Loucy (cell line): ENCODE measurements around the gene LDHA.
A peak's percentile ranks its signal among the peaks of the same experiment; 100 is the strongest.

Experiments used
- H2AFZ ChIP-seq: fragments of 200-600 bp; sonication (generic); 2 replicates; pipeline ENCODE4 v1.6.0; 2016; ENCODE audit warnings: antibody characterized with exemption, mild to moderate bottlenecking, low read length, moderate library complexity
- H3F3A ChIP-seq: fragments of 200-600 bp; 2 replicates; pipeline ENCODE4 v1.6.0; 2016; ENCODE audit warnings: antibody characterized with exemption, low read depth, mild to moderate bottlenecking
- H3K27me3 ChIP-seq: fragments of 200-600 bp; sonication (generic); 2 replicates; pipeline ENCODE4 v1.6.1; 2014; ENCODE audit warnings: low read length, mild to moderate bottlenecking; ENCODE audit not compliant: insufficient read depth, poor library complexity, severe bottlenecking
- H3K36me3 ChIP-seq: fragments of 200-600 bp; sonication (generic); 2 replicates; pipeline ENCODE4 v1.6.1; 2016; ENCODE audit warnings: low read length; ENCODE audit not compliant: insufficient read depth
- H3K4me1 ChIP-seq: fragments of 200-600 bp; sonication (generic); 2 replicates; pipeline ENCODE4 v1.5.1; 2014; ENCODE audit warnings: low read length, mild to moderate bottlenecking; ENCODE audit not compliant: insufficient read depth, poor library complexity, severe bottlenecking
- H3K4me2 ChIP-seq: fragments of 200-600 bp; sonication (generic); 2 replicates; pipeline ENCODE4 v1.6.0; 2014; ENCODE audit warnings: antibody characterized with exemption, low read length, low read depth, mild to moderate bottlenecking; ENCODE audit not compliant: poor library complexity, severe bottlenecking
- H3K4me3 ChIP-seq: fragments of 200-600 bp; sonication (generic); 2 replicates; pipeline ENCODE4 v1.5.1; 2014; ENCODE audit warnings: low read length, mild to moderate bottlenecking, mixed read lengths; ENCODE audit not compliant: poor library complexity, severe bottlenecking
- H3K79me2 ChIP-seq: fragments of 200-600 bp; sonication (generic); 2 replicates; pipeline ENCODE4 v1.6.1; 2014; ENCODE audit warnings: low read length; ENCODE audit not compliant: insufficient read depth
- H3K9ac ChIP-seq: fragments of 200-600 bp; sonication (generic); 2 replicates; pipeline ENCODE4 v1.6.0; 2014; ENCODE audit warnings: mild to moderate bottlenecking, low read depth, low read length, moderate library complexity; ENCODE audit not compliant: poor library complexity, severe bottlenecking
- H3K9me2 ChIP-seq: fragments of 200-600 bp; sonication (generic); replicated peaks from 2 replicates; pipeline ENCODE4 v1.6.1; 2016; ENCODE audit warnings: low read depth, low read length, mixed read lengths
- H3K9me3 ChIP-seq: fragments of 200-600 bp; sonication (generic); 2 replicates; pipeline ENCODE4 v1.6.1; 2014; ENCODE audit warnings: mild to moderate bottlenecking, antibody characterized with exemption, low read length, low read depth; ENCODE audit not compliant: insufficient read depth
- H4K20me1 ChIP-seq: fragments of 200-600 bp; sonication (generic); 2 replicates; pipeline ENCODE4 v1.6.0; 2014; ENCODE audit warnings: antibody characterized with exemption, low read length, mild to moderate bottlenecking; ENCODE audit not compliant: insufficient read depth, poor library complexity, severe bottlenecking
- CTCF ChIP-seq: fragments of 200-600 bp; sonication (generic); conservative IDR thresholded peaks from 2 replicates; pipeline ENCODE4 v1.5.1; 2014; ENCODE audit warnings: mild to moderate bottlenecking, antibody characterized with exemption, low read length
- EZH2phosphoT487 ChIP-seq: fragments of 200-600 bp; IDR thresholded peaks from 2 replicates; pipeline ENCODE4 v1.6.1; 2018; ENCODE audit warnings: antibody characterized with exemption, mild to moderate bottlenecking, moderate library complexity, borderline replicate concordance

The LDHA gene

GRCh38 chr11:18372201-18372600, 22.2 kb upstream of the LDHA start:
- H4K20me1 ChIP-seq = no peaks in the 10 kb centered on the region
- no peak overlapping the region for H2AFZ ChIP-seq
- H3K4me1 ChIP-seq = peaks cover 30% of the 10 kb centered on the region
- no peaks in the 10 kb centered on the region for H3K9me3 ChIP-seq
- H3K4me2 ChIP-seq = no peak overlapping the region
- no peaks in the 10 kb centered on the region for H3K27me3 ChIP-seq
- no peak overlapping the region for H3K9ac ChIP-seq
- no peaks in the 10 kb centered on the region for H3K9me2 ChIP-seq
- no peaks in the 10 kb centered on the region for H3K36me3 ChIP-seq
- no peaks in the 10 kb centered on the region for H3K79me2 ChIP-seq
- no peak overlapping the region for H3K4me3 ChIP-seq
- H3F3A ChIP-seq = no peaks in the 10 kb centered on the region
- TF ChIP-seq EZH2phosphoT487 (no peak), CTCF (no peak)

DNA sequence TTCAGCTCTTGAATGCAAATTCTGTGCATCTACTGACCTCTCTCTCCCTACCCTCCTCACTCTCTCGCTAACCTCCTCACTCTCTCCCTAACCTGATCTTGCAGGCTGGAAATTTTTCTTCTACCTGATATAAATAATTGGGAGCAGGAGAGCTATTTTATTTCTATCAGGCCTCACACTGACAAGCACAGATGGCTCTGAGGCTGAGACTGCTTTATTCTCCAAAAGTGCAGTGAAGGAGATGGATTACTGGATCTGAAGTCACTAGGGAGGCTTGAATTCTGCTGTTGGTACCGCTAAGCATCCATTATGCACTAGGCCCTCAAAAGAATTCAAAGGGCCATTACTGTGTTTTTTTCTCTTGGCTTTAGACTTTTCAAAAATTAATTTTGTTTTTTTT, 19.4 kb upstream of the LDHA start:
- no peak for TF ChIP-seq EZH2phosphoT487
- no peak for TF ChIP-seq CTCF
- Histone ChIP-seq H3K4me1 (peaks cover 5% of the 10 kb centered on the region), H3F3A (no peaks in the 10 kb centered on the region), H3K9ac (no peak overlapping the region), H3K36me3 (no peaks in the 10 kb centered on the region), H3K9me2 (no peaks in the 10 kb centered on the region), H4K20me1 (no peaks in the 10 kb centered on the region), H2AFZ (no peak overlapping the region), H3K4me3 (no peak overlapping the region), H3K4me2 (no peak overlapping the region), H3K79me2 (no peaks in the 10 kb centered on the region), H3K27me3 (no peaks in the 10 kb centered on the region), H3K9me3 (no peaks in the 10 kb centered on the region)

GRCh38 chr11:18375941-18376340, 18.4 kb upstream of the LDHA start:
- TF ChIP-seq CTCF = no peak
- Histone ChIP-seq H3K36me3 (no peaks in the 10 kb centered on the region), H3K9me3 (no peaks in the 10 kb centered on the region), H3K79me2 (no peaks in the 10 kb centered on the region), H3F3A (no peaks in the 10 kb centered on the region), H3K27me3 (no peaks in the 10 kb centered on the region), H3K9me2 (no peaks in the 10 kb centered on the region), H3K9ac (no peak overlapping the region), H4K20me1 (no peaks in the 10 kb centered on the region), H3K4me1 (peaks cover 4% of the 10 kb centered on the region), H3K4me2 (no peak overlapping the region), H3K4me3 (no peak overlapping the region), H2AFZ (peak overlapping the region; percentile 87; the same call in 1 of the 2 replicates)
